Tibial artery (tissue), 4 donors: ENCODE data around the gene CRPPA.

Source experiments
- DNase-seq, 2 donors: peaks; one replicate each; pipeline ENCODE4 v3.0.0-alpha.2; 2019
- H3K27ac ChIP-seq, 2 donors: fragments of 200-600 bp; sonication (generic) in 1 of 2; 1 replicate in 1 of 2; 2 replicates in 1 of 2; pipeline ENCODE4 v1.5.1; 2018 to 2019; ENCODE audit warnings: mild to moderate bottlenecking in 1 of 2
- H3K27me3 ChIP-seq, 2 donors: fragments of 200-600 bp; sonication (generic) in 1 of 2; one replicate each; pipeline versions ENCODE4 v1.5.1 to v1.6.0; 2016 to 2019
- H3K36me3 ChIP-seq, 3 donors: fragments of 200-600 bp; sonication (generic) in 2 of 3; one replicate each; pipeline ENCODE4 v1.5.1; 2016 to 2019; ENCODE audit warnings: mild to moderate bottlenecking in 2 of 3
- H3K4me1 ChIP-seq, 4 donors: fragments of 200-600 bp; sonication (generic) in 2 of 4; 1 replicate in 3 of 4; 2 replicates in 1 of 4; pipeline ENCODE4 v1.5.1; 2016 to 2019
- H3K4me3 ChIP-seq, 2 donors: fragments of 200-600 bp; sonication (generic) in 1 of 2; 1 replicate in 1 of 2; 2 replicates in 1 of 2; pipeline ENCODE4 v1.5.1; 2018 to 2019; ENCODE audit warnings: mild to moderate bottlenecking in 2 of 2
- H3K9me3 ChIP-seq, 3 donors: fragments of 200-600 bp; sonication (generic) in 1 of 3; one replicate each; pipeline ENCODE4 v1.5.1; 2016 to 2019
- CTCF ChIP-seq, 2 experiments: fragments of 200-600 bp in 1 of 2; fragments of 450-650 bp in 1 of 2; IDR thresholded peaks; one replicate each; pipeline ENCODE4 v1.5.1; 2017 to 2019; ENCODE audit warnings: antibody characterized with exemption in 2 of 2, mild to moderate bottlenecking in 1 of 2, moderate library complexity in 1 of 2
- intact Hi-C: fragments of 100-400 bp; cut with DNase I; formaldehyde crosslinking; loops from one replicate; pipeline ENCODE4 v1.15.0; 2023; ENCODE audit warnings: low total_unique reads

The CRPPA gene

DNA sequence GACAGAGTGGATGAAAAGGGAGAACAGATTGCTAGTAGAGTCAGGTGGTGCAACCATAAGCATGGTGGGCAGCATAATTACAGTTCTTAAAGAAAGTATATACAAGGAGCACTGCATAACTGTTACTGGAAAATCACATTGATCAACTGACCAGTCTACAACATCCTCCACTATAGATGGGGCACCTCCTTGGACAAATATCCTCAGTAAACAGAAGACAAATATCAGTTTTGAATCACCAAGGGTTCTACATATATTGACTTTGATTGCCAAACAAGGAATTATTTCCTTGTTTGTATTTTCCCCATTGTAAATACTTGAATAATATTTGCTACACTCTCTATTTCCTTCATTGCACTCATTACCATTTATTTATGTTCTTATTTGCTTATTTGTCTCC, 17.6 kb upstream of the CRPPA start:
- intact Hi-C loops, result no loop called here
- Histone ChIP-seq H3K27me3 (no peaks in the 10 kb centered on the region), H3K27ac (no peak overlapping the region), H3K4me1 (no peaks in the 10 kb centered on the region), H3K9me3 (no peaks in the 10 kb centered on the region), H3K4me3 (no peak overlapping the region), H3K36me3 (no peaks in the 10 kb centered on the region)
- no peak for TF ChIP-seq CTCF (IDR thresholded peaks at IDR 0.05)
- DNase-seq, result no peak

GRCh38 chr7:16436306-16436705, 15.0 kb upstream of the CRPPA start:
- Histone ChIP-seq H3K36me3 (no peaks in the 10 kb centered on the region), H3K27me3 (no peaks in the 10 kb centered on the region), H3K4me1 (no peaks in the 10 kb centered on the region), H3K27ac (no peak overlapping the region), H3K9me3 (no peaks in the 10 kb centered on the region), H3K4me3 (no peak overlapping the region)
- intact Hi-C loops, result no loop called here
- DNase-seq, result no peak
- TF ChIP-seq CTCF (IDR thresholded peaks at IDR 0.05), result no peak

GRCh38 chr7:16433568-16434122, 12.3 kb upstream of the CRPPA start:
- H3K4me3 ChIP-seq, result no peak overlapping the region
- intact Hi-C loops, result no loop called here
- no peak for TF ChIP-seq CTCF (IDR thresholded peaks at IDR 0.05)
- H3K27me3 ChIP-seq, result no peaks in the 10 kb centered on the region
- H3K9me3 ChIP-seq, result no peaks in the 10 kb centered on the region
- no peaks in the 10 kb centered on the region for H3K4me1 ChIP-seq
- DNase-seq, result no peak
- no peak overlapping the region for H3K27ac ChIP-seq
- H3K36me3 ChIP-seq, result no peaks in the 10 kb centered on the region

DNA sequence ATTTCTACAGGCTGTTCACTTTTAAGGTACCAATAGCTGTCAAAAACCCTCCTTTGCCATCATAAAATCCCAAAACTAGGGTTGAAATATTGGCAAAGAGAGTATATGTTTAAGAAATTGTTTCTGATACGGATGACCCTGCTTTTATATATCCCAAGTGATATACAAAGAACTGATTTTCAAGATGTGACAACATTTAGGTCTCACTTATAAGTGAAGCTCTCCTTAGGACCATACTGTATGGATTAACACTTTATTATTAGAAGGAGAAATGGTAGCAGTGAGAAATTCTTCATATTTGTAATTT, 11.0 kb upstream of the CRPPA start:
- intact Hi-C loops, result no loop called here

DNA sequence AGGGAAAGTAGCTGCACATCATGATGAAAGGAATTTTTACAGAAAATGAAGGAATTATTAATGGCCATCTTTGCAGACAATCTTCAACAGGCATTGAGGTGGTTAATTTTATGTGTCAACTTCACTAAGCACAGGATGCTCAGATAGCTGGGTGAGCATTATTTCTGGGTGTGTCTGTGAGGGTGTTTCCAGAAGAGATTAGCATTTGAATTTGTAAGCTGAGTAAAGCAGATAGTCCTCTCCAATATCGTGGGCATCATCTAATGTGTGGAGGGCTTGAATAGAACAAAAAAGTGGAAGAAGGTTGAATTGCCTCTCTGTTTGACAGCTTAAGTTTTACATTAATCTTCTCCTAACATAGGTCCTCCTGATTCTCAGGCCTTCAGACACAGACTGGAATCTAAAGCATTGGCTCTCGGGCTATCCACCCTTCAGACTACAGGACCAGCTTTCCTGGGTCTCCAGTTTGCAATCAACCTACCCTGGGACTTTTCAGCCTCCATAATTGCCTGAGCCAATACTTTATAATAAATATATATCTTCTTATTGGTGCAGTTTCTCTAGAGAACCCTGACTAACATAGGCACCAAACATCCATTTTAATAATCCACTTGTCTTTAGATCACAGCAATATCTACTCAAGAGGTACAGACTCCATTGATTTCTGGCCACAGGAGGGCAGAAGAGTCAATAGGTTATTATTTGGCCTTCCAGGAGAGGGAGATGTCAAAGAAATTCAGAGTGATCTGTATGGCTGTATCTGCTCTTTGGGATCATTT, 10.5 kb upstream of the CRPPA start:
- Histone ChIP-seq H3K9me3 (no peaks in the 10 kb centered on the region), H3K4me1 (no peaks in the 10 kb centered on the region), H3K4me3 (no peak overlapping the region), H3K36me3 (no peaks in the 10 kb centered on the region), H3K27ac (no peak overlapping the region), H3K27me3 (no peaks in the 10 kb centered on the region)
- no peak for TF ChIP-seq CTCF (IDR thresholded peaks at IDR 0.05)
- DNase-seq, result no peak
- intact Hi-C loops, result no loop called here

More for the DNA sequence above, 11.0 kb upstream of the CRPPA start:
- Histone ChIP-seq H3K36me3 (no peaks in the 10 kb centered on the region), H3K27ac (no peak overlapping the region), H3K9me3 (no peaks in the 10 kb centered on the region), H3K4me3 (no peak overlapping the region), H3K4me1 (no peaks in the 10 kb centered on the region), H3K27me3 (no peaks in the 10 kb centered on the region)
- no peak for TF ChIP-seq CTCF (IDR thresholded peaks at IDR 0.05)
- no peak for DNase-seq
